RWPE2 (cell line): ENCODE data around the gene VPS41.

Experiments used
- ATAC-seq: fragments of 200-7000 bp; cut with Tn5 transposase; 3 replicates; pipeline ENCODE4 v1.9.1; 2021; ENCODE audit warnings: low read depth
- DNase-seq: peaks from one replicate; pipeline ENCODE4 v3.0.0-alpha.2; 2020; ENCODE audit warnings: low spot score
- H3K27ac ChIP-seq: fragments of 450-650 bp; 2 replicates; pipeline ENCODE4 v1.5.1; 2017; ENCODE audit warnings: mild to moderate bottlenecking; ENCODE audit not compliant: poor library complexity, severe bottlenecking
- H3K27me3 ChIP-seq: fragments of 250-450 bp; sonication (Bioruptor Pico); 2 replicates; pipeline ENCODE4 v1.5.1; 2021; ENCODE audit warnings: mild to moderate bottlenecking, moderate library complexity; ENCODE audit not compliant: insufficient read depth, poor library complexity, severe bottlenecking
- H3K36me3 ChIP-seq: fragments of 250-450 bp; sonication (Bioruptor Pico); 2 replicates; pipeline ENCODE4 v1.5.1; 2020; ENCODE audit warnings: low read depth, mild to moderate bottlenecking, moderate library complexity
- H3K4me1 ChIP-seq: fragments of 250-450 bp; sonication (Bioruptor Pico); 2 replicates; pipeline ENCODE4 v1.5.1; 2021; ENCODE audit warnings: mild to moderate bottlenecking, moderate library complexity; ENCODE audit not compliant: insufficient read depth, poor library complexity, severe bottlenecking
- H3K4me3 ChIP-seq: fragments of 250-450 bp; sonication (Bioruptor Pico); 2 replicates; pipeline ENCODE4 v1.5.1; 2021; ENCODE audit warnings: mild to moderate bottlenecking, moderate library complexity; ENCODE audit not compliant: severe bottlenecking
- H3K9me3 ChIP-seq: fragments of 250-450 bp; sonication (Bioruptor Pico); 2 replicates; pipeline ENCODE4 v1.5.1; 2021; ENCODE audit warnings: mild to moderate bottlenecking, moderate library complexity; ENCODE audit not compliant: severe bottlenecking
- CTCF ChIP-seq: fragments of 450-650 bp; IDR thresholded peaks from one replicate; pipeline ENCODE4 v1.5.1; 2017; ENCODE audit warnings: mild to moderate bottlenecking, moderate library complexity; ENCODE audit not compliant: poor library complexity, severe bottlenecking

Gene VPS41

GRCh38 chr7:38880035-38880434 lies 29.0 kb downstream of the VPS41 start:
- no peaks in the 10 kb centered on the region for H3K9me3 ChIP-seq
- H3K36me3 ChIP-seq = no peaks in the 10 kb centered on the region
- no peak overlapping the region for H3K4me3 ChIP-seq
- no peaks in the 10 kb centered on the region for H3K27me3 ChIP-seq
- ATAC-seq (no peak), DNase-seq (no peak)
- H3K27ac ChIP-seq = no peak overlapping the region
- peaks cover 6% of the 10 kb centered on the region for H3K4me1 ChIP-seq
- TF ChIP-seq CTCF = no peak

- no peak overlapping the region for H3K27ac ChIP-seq
- TF ChIP-seq CTCF = no peak
- ATAC-seq = no peak
- H3K9me3 ChIP-seq = no peaks in the 10 kb centered on the region
- peaks cover 13% of the 10 kb centered on the region for H3K4me1 ChIP-seq
- H3K36me3 ChIP-seq = no peaks in the 10 kb centered on the region
- H3K4me3 ChIP-seq = no peak overlapping the region
- DNase-seq = no peak
- no peaks in the 10 kb centered on the region for H3K27me3 ChIP-seq
These were observed 30.1 kb downstream of the VPS41 start for GRCh38 chr7:38878694-38879457.

GRCh38 chr7:38873433-38873832 lies 35.6 kb downstream of the VPS41 start:
- no peak overlapping the region for H3K27ac ChIP-seq
- no peak for TF ChIP-seq CTCF
- H3K36me3 ChIP-seq = peaks cover 4% of the 10 kb centered on the region; the same call in 1 of the 2 replicates
- ATAC-seq = no peak
- H3K9me3 ChIP-seq = no peaks in the 10 kb centered on the region
- peaks cover 14% of the 10 kb centered on the region for H3K4me1 ChIP-seq
- no peaks in the 10 kb centered on the region for H3K27me3 ChIP-seq
- DNase-seq = no peak
- H3K4me3 ChIP-seq = no peak overlapping the region

GRCh38 chr7:38872202-38872601 lies 36.8 kb downstream of the VPS41 start:
- Histone ChIP-seq H3K4me3 (no peak overlapping the region), H3K27ac (no peak overlapping the region), H3K9me3 (no peaks in the 10 kb centered on the region), H3K27me3 (no peaks in the 10 kb centered on the region), H3K36me3 (peaks cover 4% of the 10 kb centered on the region; the same call in 1 of the 2 replicates), H3K4me1 (peaks cover 14% of the 10 kb centered on the region)
- TF ChIP-seq CTCF = no peak
- DNase-seq (no peak), ATAC-seq (no peak)

GRCh38 chr7:38870147-38870546 lies 38.8 kb downstream of the VPS41 start:
- ATAC-seq (no peak), DNase-seq (no peak)
- no peaks in the 10 kb centered on the region for H3K27me3 ChIP-seq
- H3K27ac ChIP-seq = no peak overlapping the region
- H3K36me3 ChIP-seq = peaks cover 9% of the 10 kb centered on the region; the same call in 1 of the 2 replicates
- no peak overlapping the region for H3K4me3 ChIP-seq
- H3K4me1 ChIP-seq = peaks cover 14% of the 10 kb centered on the region
- no peaks in the 10 kb centered on the region for H3K9me3 ChIP-seq
- no peak for TF ChIP-seq CTCF
